Caco-2 (cell line): ENCODE measurements around the gene CEP85L. TPM values are rescaled to one million over a fixed set of nuclear protein-coding genes. Genes with fewer than 3 reads are reported as not detected.

Experiments
- BruUV-seq: library from RNA; stranded (reverse); fragments of 400-500 nt; replicated peaks from 2 replicates; lab custom pipeline; 2021; lab: Mats Ljungman, UMichigan
- CTCF ChIA-PET: fragments of 300-600 bp; sonication (Branson Sonifier 250); formaldehyde crosslinking; loops from one replicate; lab custom pipeline; 2022; ENCODE audit warnings: antibody characterized with exemption; lab: Charles Lee
- POLR2A ChIA-PET: fragments of 300-600 bp; sonication (Branson Sonifier 250); formaldehyde crosslinking; loops from one replicate; lab custom pipeline; 2022; ENCODE audit warnings: antibody characterized with exemption; lab: Charles Lee
- DNase-seq, 2 experiments: peaks; one replicate each; pipeline versions ENCODE4 v3.0.0 to v3.0.0-alpha.2; 2020 to 2022
- H3K27me3 ChIP-seq: replicated peaks from 2 replicates; pipeline ENCODE4 v1.6.0; 2011; ENCODE audit warnings: low read length; ENCODE audit not compliant: control insufficient read depth, insufficient read depth
- H3K36me3 ChIP-seq: 2 replicates; pipeline ENCODE4 v1.5.1; 2011; ENCODE audit warnings: low read length; ENCODE audit not compliant: control insufficient read depth, insufficient read depth
- H3K4me1 ChIP-seq: fragments of 250-450 bp; sonication (Bioruptor Pico); 2 replicates; pipeline ENCODE4 v1.5.1; 2020; ENCODE audit warnings: mild to moderate bottlenecking
- H3K4me3 ChIP-seq: 2 replicates; pipeline ENCODE4 v1.5.1; 2011; ENCODE audit warnings: low read depth, mild to moderate bottlenecking, control low read depth, low read length
- H3K9me3 ChIP-seq: fragments of 250-450 bp; sonication (Bioruptor Pico); 2 replicates; pipeline ENCODE4 v1.5.1; 2020; ENCODE audit warnings: mild to moderate bottlenecking, moderate library complexity
- H3K27ac Mint-ChIP-seq: one replicate; pipeline ENCODE4 v1.8.0; 2022; ENCODE audit warnings: mixed read lengths; ENCODE audit not compliant: unreplicated experiment
- H3K27me3 Mint-ChIP-seq: one replicate; pipeline ENCODE4 v1.8.0; 2022; ENCODE audit warnings: mixed read lengths; ENCODE audit not compliant: insufficient read depth, unreplicated experiment
- H3K36me3 Mint-ChIP-seq: one replicate; pipeline ENCODE4 v1.8.0; 2022; ENCODE audit warnings: mild to moderate bottlenecking, mixed read lengths; ENCODE audit not compliant: insufficient read depth, unreplicated experiment
- H3K4me1 Mint-ChIP-seq: one replicate; pipeline ENCODE4 v1.8.0; 2022; ENCODE audit warnings: low read depth, mixed read lengths; ENCODE audit not compliant: unreplicated experiment
- H3K4me3 Mint-ChIP-seq: one replicate; pipeline ENCODE4 v1.8.0; 2022; ENCODE audit warnings: mild to moderate bottlenecking, moderate library complexity, mixed read lengths; ENCODE audit not compliant: unreplicated experiment
- H3K9me3 Mint-ChIP-seq: one replicate; pipeline ENCODE4 v1.8.0; 2022; ENCODE audit warnings: mixed read lengths; ENCODE audit not compliant: unreplicated experiment
- CTCF ChIP-seq, 2 experiments: fragments of 200-600 bp in 1 of 2; IDR thresholded peaks; 1 replicate in 1 of 2; 2 replicates in 1 of 2; pipeline versions ENCODE4 v1.5.1 to v1.8.0; 2011 to 2022; ENCODE audit warnings: antibody characterized with exemption in 1 of 2, control low read depth in 1 of 2, inconsistent platforms in 1 of 2, low read depth in 1 of 2, low read length in 1 of 2, mild to moderate bottlenecking in 1 of 2, moderate library complexity in 1 of 2; ENCODE audit not compliant: insufficient read depth in 1 of 2, severe bottlenecking in 1 of 2, unreplicated experiment in 1 of 2
- intact Hi-C: fragments of 100-400 bp; cut with micrococcal nuclease; formaldehyde crosslinking; loops from one replicate; pipeline ENCODE4 v1.10.0; 2022; ENCODE audit not compliant: unreplicated experiment
- total RNA-seq: library from RNA; stranded (reverse); gene quantifications from 2 replicates; pipeline ENCODE4 v1.2.3, GENCODE V29; 2022

Gene CEP85L
- total RNA-seq, 1 experiment from 2014 or later = 0.29 TPM

- peaks cover 7% of the 10 kb centered on the region for H3K9me3 Mint-ChIP-seq
- DNase-seq = no peak
Observed at GRCh38 chr6:118505656-118506055, 145.7 kb downstream of the CEP85L start.

GRCh38 chr6:118504611-118505010, 146.8 kb downstream of the CEP85L start:
- Mint-ChIP-seq H3K9me3 (peaks cover 13% of the 10 kb centered on the region), H3K27me3 (no peaks in the 10 kb centered on the region), H3K4me3 (no peak overlapping the region), H3K36me3 (no peaks in the 10 kb centered on the region), H3K27ac (no peak overlapping the region), H3K4me1 (no peaks in the 10 kb centered on the region)
- Histone ChIP-seq H3K36me3 (no peaks in the 10 kb centered on the region), H3K9me3 (no peaks in the 10 kb centered on the region), H3K4me3 (no peak overlapping the region), H3K27me3 (no peaks in the 10 kb centered on the region), H3K4me1 (no peaks in the 10 kb centered on the region)
- CTCF ChIA-PET = no interaction called here
- DNase-seq = no peak
- no TSS peak for BruUV-seq
- intact Hi-C loops = no loop called here
- POLR2A ChIA-PET = no interaction called here
- TF ChIP-seq CTCF (IDR thresholded peaks at IDR 0.05; ENCODE audit: insufficient read depth in 1 of 2, low read depth in 1 of 2, low read length in 1 of 2, severe bottlenecking in 1 of 2, unreplicated experiment in 1 of 2) = no peak

More at GRCh38 chr6:118505656-118506055, 145.7 kb downstream of the CEP85L start:
- intact Hi-C loops = no loop called here
- TF ChIP-seq CTCF (IDR thresholded peaks at IDR 0.05; ENCODE audit: insufficient read depth in 1 of 2, low read depth in 1 of 2, low read length in 1 of 2, severe bottlenecking in 1 of 2, unreplicated experiment in 1 of 2) = no peak
- ChIA-PET CTCF (no interaction called here), POLR2A (no interaction called here)
- Mint-ChIP-seq H3K27me3 (no peaks in the 10 kb centered on the region), H3K36me3 (no peaks in the 10 kb centered on the region), H3K27ac (no peak overlapping the region), H3K4me3 (no peak overlapping the region), H3K4me1 (no peaks in the 10 kb centered on the region)
- no peaks in the 10 kb centered on the region for H3K9me3 ChIP-seq
- H3K4me3 ChIP-seq = no peak overlapping the region
- H3K4me1 ChIP-seq = no peaks in the 10 kb centered on the region
- no peaks in the 10 kb centered on the region for H3K36me3 ChIP-seq
- BruUV-seq = no TSS peak
- no peaks in the 10 kb centered on the region for H3K27me3 ChIP-seq

- no peak overlapping the region for H3K27ac Mint-ChIP-seq
- intact Hi-C loops = no loop called here
- no peaks in the 10 kb centered on the region for H3K36me3 Mint-ChIP-seq
- H3K4me3 Mint-ChIP-seq = no peak overlapping the region
- Histone ChIP-seq H3K36me3 (no peaks in the 10 kb centered on the region), H3K9me3 (no peaks in the 10 kb centered on the region), H3K4me1 (no peaks in the 10 kb centered on the region), H3K4me3 (no peak overlapping the region), H3K27me3 (no peaks in the 10 kb centered on the region)
- H3K9me3 Mint-ChIP-seq = peaks cover 13% of the 10 kb centered on the region
- no peaks in the 10 kb centered on the region for H3K4me1 Mint-ChIP-seq
- no peaks in the 10 kb centered on the region for H3K27me3 Mint-ChIP-seq
- CTCF ChIA-PET = no interaction called here
- no peak for TF ChIP-seq CTCF (IDR thresholded peaks at IDR 0.05; ENCODE audit: insufficient read depth in 1 of 2, low read depth in 1 of 2, low read length in 1 of 2, severe bottlenecking in 1 of 2, unreplicated experiment in 1 of 2)
- no TSS peak for BruUV-seq
- POLR2A ChIA-PET = no interaction called here
- DNase-seq = no peak
Observed at GRCh38 chr6:118502169-118502568, 149.2 kb downstream of the CEP85L start.
